HS-27A (cell line): ENCODE results near the gene ADIPOR2.
A peak's percentile ranks its signal among the peaks of the same experiment; 100 is the strongest.

Experiments used
- DNase-seq: peaks from one replicate; pipeline ENCODE4 v3.0.0-alpha.2; 2012; ENCODE audit warnings: low read depth, missing footprints

Gene ADIPOR2

GRCh38 chr12:1690578-1691122, at the start of gene ADIPOR2:
Gene ADIPOR2 (plus strand): TSS chr12:1691070. CDS start chr12:1754344, 63,274 bp downstream.
- DNase-seq, result peak; percentile 99

DNA sequence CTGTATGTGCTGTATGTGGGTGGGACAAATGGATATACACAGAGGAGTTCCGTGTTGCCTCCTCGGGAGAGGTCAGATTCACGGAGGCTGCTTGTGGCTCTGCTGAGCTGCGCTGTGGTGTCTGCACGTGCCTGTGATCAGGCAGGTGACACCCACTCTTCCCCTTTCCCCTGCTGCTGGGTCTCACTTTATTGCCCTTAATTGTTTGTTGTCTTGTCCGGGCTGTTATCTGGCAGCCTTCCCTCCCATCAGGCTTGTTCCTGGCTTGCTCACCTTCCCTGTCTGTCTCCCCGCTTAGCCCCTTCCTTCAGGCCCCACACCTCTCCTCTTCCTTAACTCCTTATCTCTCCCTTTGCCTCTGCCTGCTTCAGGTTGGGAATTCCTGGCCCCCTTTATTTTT, 48.4 kb upstream of the ADIPOR2 start:
- DNase-seq, result no peak

DNA sequence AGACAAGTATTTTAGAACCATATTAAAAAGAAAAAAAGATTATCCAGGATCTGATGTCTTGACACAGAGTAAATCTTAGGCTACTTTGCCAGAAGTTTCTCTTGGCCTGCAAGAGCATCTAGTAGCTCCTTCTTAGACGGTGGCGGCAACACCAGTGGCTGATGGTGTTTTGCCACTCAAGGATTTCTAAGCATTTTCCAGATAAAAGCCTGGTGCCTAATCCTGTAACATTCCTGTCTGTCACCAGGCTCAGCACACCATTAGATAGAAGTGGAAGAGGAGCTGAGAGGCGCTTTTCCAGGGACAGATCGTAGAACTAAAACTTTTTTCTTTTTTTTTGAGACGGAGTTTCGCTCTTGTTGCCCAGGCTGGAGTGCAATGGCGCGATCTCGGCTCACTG, 47.8 kb upstream of the ADIPOR2 start:
- no peak for DNase-seq

GRCh38 chr12:1643905-1644533, 46.9 kb upstream of the ADIPOR2 start:
- no peak for DNase-seq

- no peak for DNase-seq
These were observed 46.1 kb upstream of the ADIPOR2 start for GRCh38 chr12:1644534-1645438.

GRCh38 chr12:1645819-1646218, 45.1 kb upstream of the ADIPOR2 start:
- DNase-seq, result no peak

DNA sequence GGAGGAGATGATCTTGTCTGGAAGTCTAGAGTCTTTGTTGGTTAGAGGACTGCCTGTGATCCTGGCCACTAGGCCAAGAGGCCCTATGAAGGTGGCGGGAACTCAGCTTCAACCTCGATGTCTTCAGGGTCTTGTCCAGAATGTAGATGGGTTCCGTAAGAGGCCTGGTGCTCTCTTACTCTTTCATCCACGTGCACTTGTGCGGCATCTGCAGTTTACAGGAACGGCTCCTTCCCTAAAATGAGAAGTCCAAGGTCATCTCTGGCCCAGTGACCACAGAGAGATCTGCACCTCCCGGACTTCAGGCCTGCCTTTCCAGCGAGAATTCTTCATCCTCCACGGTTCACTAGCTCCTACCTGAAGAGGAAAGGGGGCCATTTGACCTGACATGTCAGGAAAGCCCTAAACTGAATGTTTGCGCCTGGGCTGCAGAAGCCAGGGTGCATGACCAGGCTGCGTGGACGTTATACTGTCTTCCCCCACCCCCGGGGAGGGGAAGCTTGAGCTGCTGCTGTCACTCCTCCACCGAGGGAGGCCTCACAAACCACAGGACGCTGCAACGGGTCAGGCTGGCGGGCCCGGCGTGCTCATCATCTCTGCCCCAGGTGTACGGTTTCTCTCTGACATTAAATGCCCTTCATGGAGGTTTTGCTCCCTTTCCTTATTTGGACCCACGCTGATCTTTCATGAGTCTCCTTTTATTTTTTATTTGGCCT, 44.1 kb upstream of the ADIPOR2 start:
- DNase-seq, result no peak

DNA sequence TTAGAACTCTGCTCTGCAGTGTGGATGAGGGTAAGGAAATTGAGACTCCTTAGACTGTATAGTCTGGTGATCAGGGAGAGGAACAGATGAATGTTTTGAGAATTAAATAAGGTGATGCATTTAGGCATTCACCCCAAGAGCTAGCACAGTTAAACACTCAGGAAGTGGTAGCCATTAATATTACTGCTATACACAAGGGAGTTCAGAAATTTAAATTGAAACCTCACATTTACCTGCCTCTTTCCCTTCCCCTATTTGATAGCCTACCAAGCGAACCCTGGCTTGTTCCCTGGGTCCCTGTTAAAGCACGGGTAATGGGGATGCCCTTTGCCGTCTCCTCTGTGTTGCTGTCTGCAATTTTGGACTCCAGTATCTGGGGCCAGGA, 43.6 kb upstream of the ADIPOR2 start:
- DNase-seq, result no peak

- DNase-seq, result no peak
These were observed 40.5 kb upstream of the ADIPOR2 start for GRCh38 chr12:1650260-1650977.

GRCh38 chr12:1650978-1651361, 39.9 kb upstream of the ADIPOR2 start:
- no peak for DNase-seq

DNA sequence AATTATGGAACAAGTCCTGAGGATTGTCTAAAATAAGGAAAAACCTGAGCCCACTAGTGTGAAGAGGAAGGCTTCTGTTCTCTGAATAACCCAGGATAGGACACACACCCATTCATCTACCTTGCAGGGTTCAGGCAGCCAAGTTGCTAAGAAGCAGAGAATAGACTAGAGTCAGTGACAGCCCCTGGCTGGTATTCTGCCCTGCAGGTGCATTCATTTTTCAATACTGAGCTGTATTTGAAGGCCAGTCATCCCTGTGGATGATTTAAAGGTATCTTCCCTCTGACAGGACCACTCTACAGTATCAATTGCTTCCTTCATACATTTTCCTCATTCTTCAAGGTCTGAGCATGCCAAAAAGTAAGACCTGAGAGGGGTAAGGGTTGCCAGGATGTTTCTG, 38.9 kb upstream of the ADIPOR2 start:
- no peak for DNase-seq

GRCh38 chr12:1655225-1655788, 35.6 kb upstream of the ADIPOR2 start:
- DNase-seq, result no peak

- DNase-seq, result no peak
These were observed 34.0 kb upstream of the ADIPOR2 start for GRCh38 chr12:1656902-1657301.

DNA sequence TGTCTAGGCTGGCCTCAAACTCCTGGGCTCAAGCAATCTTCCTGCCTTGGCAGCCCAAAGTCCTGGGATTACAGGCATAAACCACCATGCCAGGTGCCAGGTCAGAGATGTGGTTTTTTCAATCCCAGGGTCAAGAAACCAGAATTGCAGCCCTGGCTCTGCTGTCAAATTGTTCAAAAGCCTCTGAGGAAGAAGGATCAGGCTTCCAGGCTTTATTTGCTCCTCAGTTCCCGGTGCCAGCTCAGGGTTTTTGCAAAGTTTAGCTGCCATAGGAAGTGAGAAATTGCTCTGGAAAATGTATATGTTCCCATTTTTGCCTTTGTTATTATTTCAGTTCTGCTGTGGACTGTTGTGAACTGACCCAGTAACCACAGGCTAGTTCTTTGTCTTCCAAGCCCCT, 33.2 kb upstream of the ADIPOR2 start:
- DNase-seq, result no peak

DNA sequence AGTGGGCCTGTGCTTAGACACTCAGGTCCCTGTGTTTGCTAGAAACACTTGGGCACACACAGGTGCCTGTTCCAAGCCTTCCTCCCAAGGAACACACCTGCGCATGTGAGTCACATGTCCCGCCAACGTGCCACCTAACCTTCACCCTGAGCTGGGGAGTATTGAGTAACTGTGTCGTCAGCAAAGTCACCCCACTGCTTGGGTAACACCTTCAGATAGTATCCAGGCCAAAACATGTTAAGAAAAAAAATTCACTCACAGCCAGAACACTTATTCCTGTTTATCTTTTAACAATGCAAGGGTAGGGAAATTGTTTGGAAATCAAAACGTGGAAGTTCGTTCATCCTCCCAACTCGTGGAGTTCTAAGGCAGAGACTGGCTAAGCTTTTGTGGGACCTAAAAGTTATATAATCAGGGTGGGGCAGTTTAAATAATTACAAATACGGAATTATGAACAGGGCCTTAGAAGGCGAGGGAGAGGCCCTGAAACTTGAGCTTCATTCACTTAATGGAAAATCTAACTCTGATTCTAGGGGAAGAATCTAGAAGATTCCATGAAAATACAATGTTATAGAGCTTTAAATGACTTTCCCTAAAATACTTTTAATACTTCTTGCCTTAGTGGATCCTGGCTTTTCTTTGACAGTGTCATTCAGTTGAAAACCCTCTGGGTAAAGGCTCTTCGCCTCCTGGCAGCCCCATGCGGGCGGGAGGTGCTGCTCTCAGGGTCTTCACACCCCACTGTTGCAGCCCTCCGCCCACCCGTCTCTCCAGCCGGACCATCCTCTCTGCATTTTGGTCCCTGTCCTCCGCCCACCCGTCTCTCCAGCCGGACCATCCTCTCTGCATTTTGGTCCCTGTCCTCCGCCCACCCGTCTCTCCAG, 30.3 kb upstream of the ADIPOR2 start:
- no peak for DNase-seq

- DNase-seq, result peak; percentile 93
These were observed 29.1 kb upstream of the ADIPOR2 start for GRCh38 chr12:1661553-1662335.

GRCh38 chr12:1662761-1663439, 28.0 kb upstream of the ADIPOR2 start:
- DNase-seq, result no peak

GRCh38 chr12:1663440-1664132, 27.3 kb upstream of the ADIPOR2 start:
- no peak for DNase-seq

DNA sequence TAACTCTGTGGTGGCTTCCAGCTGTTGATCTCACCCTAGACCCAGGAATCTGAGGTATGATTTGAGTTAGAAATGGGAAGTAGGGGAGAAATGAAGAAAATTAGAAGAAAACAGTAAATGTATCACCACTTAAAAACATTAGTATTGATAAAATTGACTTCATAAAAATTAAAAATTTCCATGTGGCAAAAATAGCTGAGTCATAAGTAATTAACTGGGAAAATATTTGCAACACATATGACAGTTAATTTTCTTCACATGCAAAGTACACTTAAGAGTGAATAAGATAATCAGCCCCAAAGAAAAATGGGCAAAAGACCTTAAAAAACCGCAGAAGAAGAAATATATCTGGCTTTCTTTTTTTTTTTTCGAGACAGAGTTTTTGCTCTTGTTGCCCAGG, 25.5 kb upstream of the ADIPOR2 start:
- DNase-seq, result no peak
